Cardiac fibroblast (primary cell): Measurements from ENCODE around the gene AGO3.

Source experiments
- DNase-seq, 2 donors: peaks; one replicate each; pipeline versions ENCODE4 v3.0.0 to v3.0.0-alpha.2; 2010; ENCODE audit warnings: low read depth in 2 of 2
- H3K4me3 ChIP-seq, 2 donors: replicated peaks in 1 of 2; 1 replicate in 1 of 2; 2 replicates in 1 of 2; pipeline ENCODE4 v1.5.1; 2011; ENCODE audit warnings: low read depth in 2 of 2, low read length in 2 of 2, mild to moderate bottlenecking in 2 of 2, moderate library complexity in 1 of 2
- TF ChIP-seq, protein P1 (sequence below): IDR thresholded peaks from one replicate; pipeline ENCODE4 v1.5.1; 2011; ENCODE audit warnings: low read depth, mild to moderate bottlenecking, low read length, inconsistent platforms

Gene AGO3

DNA sequence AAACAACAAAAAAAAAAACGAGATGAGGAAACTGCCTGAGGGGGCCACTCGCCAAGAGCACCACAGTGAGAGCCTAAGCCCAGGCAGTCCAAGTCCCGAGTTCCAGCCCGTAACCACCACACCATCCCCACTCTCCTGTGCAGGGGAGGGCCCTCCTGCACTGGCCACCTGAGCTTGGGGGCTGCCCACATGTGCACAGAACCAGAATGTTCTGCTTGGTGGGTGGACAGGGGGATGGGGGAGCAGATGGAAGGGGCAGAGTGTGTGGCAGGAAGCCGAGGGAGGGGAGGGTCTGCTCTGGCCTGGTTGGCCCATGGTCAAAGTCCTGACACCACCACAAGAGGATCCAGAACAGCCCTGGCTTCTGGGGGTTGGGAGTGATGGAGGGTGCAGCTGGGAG lies 175.4 kb downstream of the AGO3 start:
- no peak for DNase-seq
- TF ChIP-seq, protein P1, sequence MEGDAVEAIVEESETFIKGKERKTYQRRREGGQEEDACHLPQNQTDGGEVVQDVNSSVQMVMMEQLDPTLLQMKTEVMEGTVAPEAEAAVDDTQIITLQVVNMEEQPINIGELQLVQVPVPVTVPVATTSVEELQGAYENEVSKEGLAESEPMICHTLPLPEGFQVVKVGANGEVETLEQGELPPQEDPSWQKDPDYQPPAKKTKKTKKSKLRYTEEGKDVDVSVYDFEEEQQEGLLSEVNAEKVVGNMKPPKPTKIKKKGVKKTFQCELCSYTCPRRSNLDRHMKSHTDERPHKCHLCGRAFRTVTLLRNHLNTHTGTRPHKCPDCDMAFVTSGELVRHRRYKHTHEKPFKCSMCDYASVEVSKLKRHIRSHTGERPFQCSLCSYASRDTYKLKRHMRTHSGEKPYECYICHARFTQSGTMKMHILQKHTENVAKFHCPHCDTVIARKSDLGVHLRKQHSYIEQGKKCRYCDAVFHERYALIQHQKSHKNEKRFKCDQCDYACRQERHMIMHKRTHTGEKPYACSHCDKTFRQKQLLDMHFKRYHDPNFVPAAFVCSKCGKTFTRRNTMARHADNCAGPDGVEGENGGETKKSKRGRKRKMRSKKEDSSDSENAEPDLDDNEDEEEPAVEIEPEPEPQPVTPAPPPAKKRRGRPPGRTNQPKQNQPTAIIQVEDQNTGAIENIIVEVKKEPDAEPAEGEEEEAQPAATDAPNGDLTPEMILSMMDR = no peak
- no peak overlapping the region for H3K4me3 ChIP-seq

GRCh38 chr1:36107394-36107793 lies 176.5 kb downstream of the AGO3 start:
- TF ChIP-seq, protein P1 = no peak
- no peak for DNase-seq
- no peak overlapping the region for H3K4me3 ChIP-seq

DNA sequence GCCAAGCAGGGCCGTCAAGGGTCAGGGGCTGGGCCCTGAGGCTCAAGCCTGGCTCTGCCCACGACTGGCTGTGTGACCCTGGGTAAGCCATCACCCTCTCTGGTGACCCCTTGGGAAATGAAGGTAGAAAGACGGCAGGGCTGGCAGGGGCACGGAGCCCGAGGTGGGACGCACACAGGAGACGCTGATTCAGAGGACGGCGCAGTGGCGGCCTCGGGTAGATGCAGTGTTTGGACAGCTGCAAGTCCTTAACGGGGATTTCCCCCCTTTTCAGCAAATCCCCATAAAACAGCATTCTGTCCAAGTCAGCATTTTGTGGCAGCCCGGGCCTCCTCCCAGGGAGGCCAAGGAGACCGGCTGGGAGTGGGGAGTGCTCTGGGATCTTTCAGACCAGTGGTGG lies 177.4 kb downstream of the AGO3 start:
- TF ChIP-seq, protein P1 = no peak
- DNase-seq = peak in 1 of 2 donors; percentile 43
- no peak overlapping the region for H3K4me3 ChIP-seq

DNA sequence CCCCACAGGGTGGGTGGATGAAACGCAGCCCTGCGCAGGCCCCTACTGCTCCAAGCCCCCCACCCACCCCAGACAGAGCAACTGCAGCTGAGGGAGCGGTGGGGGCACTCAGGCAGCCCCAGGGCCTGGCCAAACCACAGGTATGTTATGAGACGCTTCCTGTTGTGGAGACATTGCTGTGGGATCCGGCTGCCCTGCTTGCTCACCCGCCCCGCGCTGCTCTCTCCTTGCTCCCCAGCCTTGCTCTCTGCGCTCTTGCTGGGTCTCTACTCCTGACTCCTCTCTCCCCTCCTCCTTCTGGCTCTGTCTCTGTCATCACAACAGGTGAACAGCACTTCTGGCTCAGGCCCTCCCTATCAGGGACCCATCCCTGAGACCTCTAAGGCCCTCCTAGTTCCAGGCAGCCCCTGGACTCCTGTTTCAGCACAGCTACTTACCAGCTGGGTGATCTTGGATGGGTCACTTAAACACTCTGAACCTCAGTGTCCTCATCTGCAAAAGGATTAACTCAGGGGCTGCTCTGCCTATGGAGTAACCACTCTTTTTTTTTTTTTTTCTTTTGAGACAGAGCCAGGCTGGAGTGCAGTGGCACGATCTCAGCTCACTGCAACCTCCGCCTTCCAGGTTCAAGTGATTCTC lies 178.3 kb downstream of the AGO3 start:
- TF ChIP-seq, protein P1 = no peak
- H3K4me3 ChIP-seq = no peak overlapping the region
- peak; percentile 62 to 79 for DNase-seq

- TF ChIP-seq, protein P1 = no peak
- no peak for DNase-seq
- no peak overlapping the region for H3K4me3 ChIP-seq
These were observed 180.2 kb downstream of the AGO3 start for GRCh38 chr1:36111151-36111550.

- H3K4me3 ChIP-seq = no peak overlapping the region
- DNase-seq = no peak
- TF ChIP-seq, protein P1 = no peak
These were observed 181.9 kb downstream of the AGO3 start for GRCh38 chr1:36112823-36113222.

DNA sequence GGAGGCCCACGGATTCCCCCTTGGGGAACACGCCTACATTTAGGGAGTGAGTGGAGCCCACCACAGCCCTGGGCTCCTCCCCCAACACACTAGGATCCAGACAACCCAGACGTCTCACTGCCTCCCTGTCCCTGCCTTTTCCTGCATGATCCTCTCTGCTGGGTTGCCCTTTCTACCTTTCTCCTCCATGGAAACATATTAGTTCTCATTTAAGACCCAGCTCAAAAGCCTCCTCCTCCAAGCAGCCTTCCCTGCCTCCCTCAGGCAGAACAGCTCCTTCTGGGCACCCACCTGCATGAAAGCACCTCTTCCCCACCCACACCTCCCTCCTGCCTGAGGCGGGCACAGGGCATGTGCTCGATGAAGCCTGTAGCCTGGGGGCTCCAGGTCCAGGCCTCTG lies 183.5 kb downstream of the AGO3 start:
- DNase-seq = no peak
- TF ChIP-seq, protein P1 = no peak
- H3K4me3 ChIP-seq = no peak overlapping the region
